DOHH2 (cell line): ENCODE measurements around the gene NENF.

Experiments
- EZH2phosphoT487 ChIP-seq: fragments of 200-600 bp; sonication (generic); IDR thresholded peaks from 2 replicates; pipeline ENCODE4 v1.6.1; 2017; ENCODE audit warnings: borderline replicate concordance, mild to moderate bottlenecking, antibody characterized with exemption, low read length, moderate library complexity, mixed read lengths
- TF ChIP-seq, protein P1 (sequence below): fragments of 200-600 bp; sonication (generic); IDR thresholded peaks from one replicate; pipeline ENCODE4 v1.5.1; 2014; ENCODE audit warnings: antibody characterized with exemption, mild to moderate bottlenecking, low read depth, low read length; ENCODE audit not compliant: poor library complexity, severe bottlenecking

DNA sequence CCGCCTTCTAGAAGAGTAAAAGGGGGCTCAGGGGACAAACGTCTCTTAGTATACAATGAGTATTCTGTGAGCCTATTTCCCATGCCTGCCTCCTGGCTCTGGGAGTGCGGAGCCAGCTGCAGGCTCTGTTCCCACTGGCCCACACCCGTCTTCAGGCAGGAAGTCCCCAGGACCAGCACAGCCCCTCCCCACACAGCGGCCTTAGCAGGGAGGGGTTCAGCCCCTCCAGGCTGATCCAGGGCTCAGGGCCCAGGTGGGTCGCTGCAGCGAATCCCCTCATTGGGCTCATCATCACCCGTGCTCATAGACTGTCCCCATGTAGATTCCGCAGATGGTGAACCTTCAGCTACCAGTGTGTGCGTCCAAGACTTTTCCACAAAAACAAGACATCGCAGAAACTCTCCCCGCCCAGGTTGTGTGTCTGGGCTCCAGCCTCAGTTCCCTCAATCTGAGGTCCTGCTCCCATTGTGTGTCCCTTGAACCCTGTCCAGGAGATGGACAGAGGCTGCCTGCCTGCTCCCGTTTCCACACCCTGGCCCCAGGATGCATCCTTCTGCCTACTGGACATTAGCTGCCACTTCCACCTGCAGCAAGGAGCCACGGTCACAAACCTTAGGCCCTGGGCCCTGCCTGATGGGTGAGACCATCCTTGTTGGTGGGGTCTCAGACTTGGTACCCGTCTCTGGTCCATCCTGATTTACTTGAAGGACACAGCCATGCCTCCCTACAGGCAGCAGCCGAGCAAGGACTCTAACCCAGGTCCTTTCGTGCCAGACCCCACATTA is 39.4 kb downstream of the NENF start:
- TF ChIP-seq, protein P1, sequence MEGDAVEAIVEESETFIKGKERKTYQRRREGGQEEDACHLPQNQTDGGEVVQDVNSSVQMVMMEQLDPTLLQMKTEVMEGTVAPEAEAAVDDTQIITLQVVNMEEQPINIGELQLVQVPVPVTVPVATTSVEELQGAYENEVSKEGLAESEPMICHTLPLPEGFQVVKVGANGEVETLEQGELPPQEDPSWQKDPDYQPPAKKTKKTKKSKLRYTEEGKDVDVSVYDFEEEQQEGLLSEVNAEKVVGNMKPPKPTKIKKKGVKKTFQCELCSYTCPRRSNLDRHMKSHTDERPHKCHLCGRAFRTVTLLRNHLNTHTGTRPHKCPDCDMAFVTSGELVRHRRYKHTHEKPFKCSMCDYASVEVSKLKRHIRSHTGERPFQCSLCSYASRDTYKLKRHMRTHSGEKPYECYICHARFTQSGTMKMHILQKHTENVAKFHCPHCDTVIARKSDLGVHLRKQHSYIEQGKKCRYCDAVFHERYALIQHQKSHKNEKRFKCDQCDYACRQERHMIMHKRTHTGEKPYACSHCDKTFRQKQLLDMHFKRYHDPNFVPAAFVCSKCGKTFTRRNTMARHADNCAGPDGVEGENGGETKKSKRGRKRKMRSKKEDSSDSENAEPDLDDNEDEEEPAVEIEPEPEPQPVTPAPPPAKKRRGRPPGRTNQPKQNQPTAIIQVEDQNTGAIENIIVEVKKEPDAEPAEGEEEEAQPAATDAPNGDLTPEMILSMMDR: no peak
- TF ChIP-seq EZH2phosphoT487: no peak
